ENCODE results near the gene GALC. TPM values are rescaled to one million over a fixed set of nuclear protein-coding genes. Genes with fewer than 3 reads are reported as not detected.
A peak's percentile ranks its signal among the peaks of the same experiment; 100 is the strongest.
"Not testable (repeated sequence)": the region's sequence is repeated elsewhere in the genome, so short reads cannot be mapped to it uniquely, and the experiment has no call there.

The GALC gene
- total RNA-seq = 13.9 TPM
- long read RNA-seq, transcript GALC-201 (17 exons, 3,883 nt) = major isoform, 7 of 9 reads
- long read RNA-seq, partial matches to known transcripts = 1 of 9 reads
- long read RNA-seq, other reads (novel, unspliced or antisense) = 1 of 9 reads

- peak; percentile 98 for DNase-seq (ENCODE audit: low spot score)
- intact Hi-C loops (cut with DNase I) = loop anchor here (10.0 kb wide), 1 partner anchor 392 kb away; the partner anchor contains the start of gene SPATA7
Observed at GRCh38 chr14:87992718-87993628, at the start of gene GALC. Gene GALC, minus strand, starts transcription at chr14:87993182. Its CDS starts 18 bp downstream, at chr14:87993164.

- intact Hi-C loops (cut with DNase I) = no loop called here
- DNase-seq (ENCODE audit: low spot score) = no peak
Observed at GRCh38 chr14:88040146-88040545, 47.2 kb upstream of the GALC start.

- DNase-seq (ENCODE audit: low spot score) = no peak
- intact Hi-C loops (cut with DNase I) = no loop called here
Observed at GRCh38 chr14:88039197-88039596, 46.2 kb upstream of the GALC start.

GRCh38 chr14:88037325-88037724, 44.3 kb upstream of the GALC start:
- intact Hi-C loops (cut with DNase I) = no loop called here
- DNase-seq (ENCODE audit: low spot score) = no peak

GRCh38 chr14:88036422-88036821, 43.4 kb upstream of the GALC start:
- intact Hi-C loops (cut with DNase I) = no loop called here
- DNase-seq (ENCODE audit: low spot score) = no peak

- DNase-seq (ENCODE audit: low spot score) = no peak
- intact Hi-C loops (cut with DNase I) = no loop called here
Observed at GRCh38 chr14:88034076-88034475, 41.1 kb upstream of the GALC start.

GRCh38 chr14:88032373-88032772, 39.4 kb upstream of the GALC start:
- intact Hi-C loops (cut with DNase I) = no loop called here
- no peak for DNase-seq (ENCODE audit: low spot score)

GRCh38 chr14:88030892-88031291, 37.9 kb upstream of the GALC start:
- intact Hi-C loops (cut with DNase I) = no loop called here
- DNase-seq (ENCODE audit: low spot score) = no peak

GRCh38 chr14:88030079-88030478, 37.1 kb upstream of the GALC start:
- DNase-seq (ENCODE audit: low spot score) = no peak
- intact Hi-C loops (cut with DNase I) = no loop called here

- DNase-seq (ENCODE audit: low spot score) = no peak
- intact Hi-C loops (cut with DNase I) = no loop called here
Observed at GRCh38 chr14:88029500-88029899, 36.5 kb upstream of the GALC start.

- intact Hi-C loops (cut with DNase I) = no loop called here
Observed at GRCh38 chr14:88026890-88027289, 33.9 kb upstream of the GALC start.

GRCh38 chr14:88025313-88025712, 32.3 kb upstream of the GALC start:
- intact Hi-C loops (cut with DNase I) = no loop called here
- DNase-seq (ENCODE audit: low spot score) = no peak

More at GRCh38 chr14:88026890-88027289, 33.9 kb upstream of the GALC start:
- DNase-seq (ENCODE audit: low spot score) = no peak

GRCh38 chr14:88024252-88025086, 31.5 kb upstream of the GALC start:
- DNase-seq (ENCODE audit: low spot score); intact Hi-C loops (cut with DNase I): not testable (repeated sequence)

- intact Hi-C loops (cut with DNase I) = no loop called here
Observed at GRCh38 chr14:88023658-88024187, 30.7 kb upstream of the GALC start.

GRCh38 chr14:88017535-88017934, 24.6 kb upstream of the GALC start:
- intact Hi-C loops (cut with DNase I) = no loop called here
- DNase-seq (ENCODE audit: low spot score) = no peak

More at GRCh38 chr14:88023658-88024187, 30.7 kb upstream of the GALC start:
- no peak for DNase-seq (ENCODE audit: low spot score)

GRCh38 chr14:88016768-88017167, 23.8 kb upstream of the GALC start:
- no peak for DNase-seq (ENCODE audit: low spot score)
- intact Hi-C loops (cut with DNase I) = no loop called here

GRCh38 chr14:88013750-88014349, 20.9 kb upstream of the GALC start:
- DNase-seq (ENCODE audit: low spot score) = peak; percentile 78
- intact Hi-C loops (cut with DNase I) = loop anchor here (2.0 kb wide), 1 partner anchor 155 kb away; no protein-coding TSS in a partner anchor

GRCh38 chr14:88012495-88012894, 19.5 kb upstream of the GALC start:
- DNase-seq (ENCODE audit: low spot score) = no peak
- intact Hi-C loops (cut with DNase I) = loop anchor here (2.0 kb wide), 1 partner anchor 156 kb away; no protein-coding TSS in a partner anchor

GRCh38 chr14:88010331-88010730, 17.3 kb upstream of the GALC start:
- no peak for DNase-seq (ENCODE audit: low spot score)
- intact Hi-C loops (cut with DNase I) = no loop called here
